IMR-90 (cell line): Measurements from ENCODE around the gene RNPC3. TPM values are rescaled to one million over a fixed set of nuclear protein-coding genes. Genes with fewer than 3 reads are reported as not detected.

Source experiments
- ATAC-seq: fragments of 200-7000 bp; cut with Tn5 transposase; 2 replicates; pipeline ENCODE4 v1.9.1; 2020; ENCODE audit warnings: low read depth, mild to moderate bottlenecking, moderate library complexity
- BruUV-seq: library from RNA; stranded (reverse); fragments of 400-500 nt; replicated peaks from 2 replicates; lab custom pipeline; 2021; lab: Mats Ljungman, UMichigan
- CTCF ChIA-PET: fragments of 300-600 bp; formaldehyde crosslinking; extraction: SDS; loops from one replicate; lab custom pipeline; 2021; ENCODE audit warnings: antibody characterized with exemption; lab: Yijun Ruan, JAX
- POLR2A ChIA-PET: fragments of 300-600 bp; sonication (Branson Sonifier 250); formaldehyde crosslinking; loops from one replicate; lab custom pipeline; 2022; ENCODE audit warnings: antibody characterized with exemption; ENCODE audit not compliant: unreplicated experiment; lab: Charles Lee
- DNase-seq: peaks from one replicate; pipeline ENCODE4 v3.0.0; 2013
- H2AFZ ChIP-seq: replicated peaks from 2 replicates; pipeline ENCODE3; 2013; ENCODE audit warnings: low read length, mild to moderate bottlenecking; ENCODE audit not compliant: poor library complexity
- H2AK5ac ChIP-seq: 2 replicates; pipeline ENCODE4 v1.6.1; 2013; ENCODE audit warnings: low read depth, low read length, inconsistent platforms
- H2AK9ac ChIP-seq: replicated peaks from 2 replicates; pipeline ENCODE3; 2013; ENCODE audit warnings: mild to moderate bottlenecking, low read depth, low read length, moderate library complexity; ENCODE audit not compliant: poor library complexity
- H2BK120ac ChIP-seq: 2 replicates; pipeline ENCODE4 v1.6.1; 2013; ENCODE audit warnings: low read depth, low read length, inconsistent platforms
- H2BK15ac ChIP-seq: 3 replicates; pipeline ENCODE4 v1.6.1; 2013; ENCODE audit warnings: low read depth, low read length, inconsistent platforms
- H2BK20ac ChIP-seq: 2 replicates; pipeline ENCODE4 v1.6.1; 2013; ENCODE audit warnings: low read depth, mild to moderate bottlenecking, inconsistent platforms, low read length, moderate library complexity
- H2BK5ac ChIP-seq: 2 replicates; pipeline ENCODE4 v1.6.1; 2013; ENCODE audit warnings: mild to moderate bottlenecking, low read depth, low read length, inconsistent platforms; ENCODE audit not compliant: poor library complexity, severe bottlenecking
- H3K14ac ChIP-seq: replicated peaks from 2 replicates; pipeline ENCODE4 v1.6.1; 2013; ENCODE audit warnings: low read depth, low read length, inconsistent platforms
- H3K18ac ChIP-seq: 2 replicates; pipeline ENCODE4 v1.6.1; 2013; ENCODE audit warnings: low read depth, low read length, control low read depth
- H3K23ac ChIP-seq: 2 replicates; pipeline ENCODE4 v1.6.1; 2013; ENCODE audit warnings: low read depth, low read length, inconsistent platforms
- H3K27ac ChIP-seq: 2 replicates; pipeline ENCODE4 v1.5.1; 2013; ENCODE audit warnings: mild to moderate bottlenecking, control low read depth, low read length; ENCODE audit not compliant: insufficient read depth
- H3K27me3 ChIP-seq: 2 replicates; pipeline ENCODE4 v1.6.1; 2013; ENCODE audit warnings: low read length; ENCODE audit not compliant: control insufficient read depth, insufficient read depth
- H3K36me3 ChIP-seq: 2 replicates; pipeline ENCODE4 v1.6.1; 2013; ENCODE audit warnings: low read length, mixed read lengths; ENCODE audit not compliant: control insufficient read depth, insufficient read depth
- H3K4ac ChIP-seq: 2 replicates; pipeline ENCODE4 v1.6.1; 2013; ENCODE audit warnings: low read depth, low read length, inconsistent platforms
- H3K4me1 ChIP-seq: 2 replicates; pipeline ENCODE4 v1.6.1; 2013; ENCODE audit warnings: low read length, mixed read lengths; ENCODE audit not compliant: control insufficient read depth, insufficient read depth
- H3K4me2 ChIP-seq: 2 replicates; pipeline ENCODE4 v1.6.1; 2013; ENCODE audit warnings: low read depth, mild to moderate bottlenecking, control low read depth, low read length, moderate library complexity
- H3K4me3 ChIP-seq: 2 replicates; pipeline ENCODE4 v1.5.1; 2013; ENCODE audit warnings: low read depth, mild to moderate bottlenecking, control low read depth, low read length, moderate library complexity; ENCODE audit not compliant: insufficient read depth
- H3K56ac ChIP-seq: 2 replicates; pipeline ENCODE4 v1.6.1; 2013; ENCODE audit warnings: low read length, inconsistent platforms; ENCODE audit not compliant: insufficient read depth; ENCODE audit errors: extremely low read depth
- H3K79me1 ChIP-seq, 2 experiments: 2 replicates each; pipeline ENCODE4 v1.6.1; 2013; ENCODE audit warnings: low read length in 2 of 2, inconsistent platforms in 1 of 2, low read depth in 1 of 2
- H3K9ac ChIP-seq: 2 replicates; pipeline ENCODE4 v1.6.1; 2013; ENCODE audit warnings: low read depth, low read length, control low read depth
- H3K9me1 ChIP-seq: 2 replicates; pipeline ENCODE4 v1.6.1; 2013; ENCODE audit warnings: low read length, inconsistent platforms; ENCODE audit not compliant: insufficient read depth
- H3K9me3 ChIP-seq: 2 replicates; pipeline ENCODE4 v1.6.1; 2013; ENCODE audit warnings: low read length; ENCODE audit not compliant: control insufficient read depth, insufficient read depth
- H4K20me1 ChIP-seq: 2 replicates; pipeline ENCODE4 v1.6.1; 2013; ENCODE audit warnings: low read length, inconsistent platforms; ENCODE audit not compliant: insufficient read depth
- H4K5ac ChIP-seq: 2 replicates; pipeline ENCODE4 v1.6.1; 2013; ENCODE audit warnings: mild to moderate bottlenecking, low read depth, low read length, control low read depth
- H4K8ac ChIP-seq, 2 experiments: 2 replicates each; pipeline ENCODE4 v1.6.1; 2013; ENCODE audit warnings: low read depth in 2 of 2, low read length in 2 of 2, control low read depth in 1 of 2, inconsistent platforms in 1 of 2
- H4K91ac ChIP-seq: 2 replicates; pipeline ENCODE4 v1.6.1; 2013; ENCODE audit warnings: low read depth, low read length, inconsistent platforms; ENCODE audit not compliant: insufficient read depth
- BHLHE40 ChIP-seq: fragments of 150-350 bp; IDR thresholded peaks from 2 replicates; pipeline ENCODE4 v1.6.1; 2016; ENCODE audit warnings: mild to moderate bottlenecking, low read depth, low read length
- CTCF ChIP-seq: conservative IDR thresholded peaks from 2 replicates; pipeline ENCODE4 v1.5.1; 2012; ENCODE audit warnings: mild to moderate bottlenecking, low read depth, low read length, improper control_type of control experiment
- ELK1 ChIP-seq: fragments of 150-350 bp; IDR thresholded peaks from 2 replicates; pipeline ENCODE4 v1.6.1; 2016; ENCODE audit warnings: low read depth, mild to moderate bottlenecking, low read length, moderate library complexity, borderline replicate concordance
- FOS ChIP-seq: fragments of 150-350 bp; IDR thresholded peaks from 2 replicates; pipeline ENCODE4 v1.6.1; 2016; ENCODE audit warnings: low read depth, low read length
- MAZ ChIP-seq: IDR thresholded peaks from 2 replicates; pipeline ENCODE4 v1.6.1; 2012; ENCODE audit warnings: low read depth, mild to moderate bottlenecking, low read length, improper control_type of control experiment, moderate library complexity, borderline replicate concordance
- POLR2A ChIP-seq: IDR thresholded peaks from 2 replicates; pipeline ENCODE4 v1.6.1; 2012; ENCODE audit warnings: mild to moderate bottlenecking, low read depth, low read length
- RAD21 ChIP-seq: IDR thresholded peaks from 2 replicates; pipeline ENCODE4 v1.6.1; 2012; ENCODE audit warnings: low read length, improper control_type of control experiment
- RCOR1 ChIP-seq: IDR thresholded peaks from 2 replicates; pipeline ENCODE4 v1.6.1; 2012; ENCODE audit warnings: mild to moderate bottlenecking, low read length, improper control_type of control experiment; ENCODE audit not compliant: insufficient replicate concordance
- RFX5 ChIP-seq: IDR thresholded peaks from 2 replicates; pipeline ENCODE4 v1.8.0; 2012; ENCODE audit warnings: low read depth, mild to moderate bottlenecking, low read length, moderate library complexity
- SMC3 ChIP-seq: fragments of 150-350 bp; IDR thresholded peaks from 2 replicates; pipeline ENCODE4 v1.6.1; 2016; ENCODE audit warnings: low read depth, mild to moderate bottlenecking, antibody characterized with exemption, low read length, moderate library complexity
- USF2 ChIP-seq: fragments of 150-350 bp; IDR thresholded peaks from 2 replicates; pipeline ENCODE4 v1.6.1; 2017; ENCODE audit warnings: mild to moderate bottlenecking, antibody characterized with exemption, low read length, low read depth
- WGBS, 2 experiments: methylation state at CpG; one replicate each; pipeline versions ENCODE4 v1.1.5 to v1.1.7; 2013; ENCODE audit warnings: missing lambda C conversion rate in 2 of 2; ENCODE audit not compliant: insufficient read length in 1 of 2; ENCODE audit errors: extremely low coverage in 2 of 2; 5-methylcytosine and 5-hydroxymethylcytosine counted together
- dilution Hi-C: fragments of 300-500 bp; cut with HindIII; formaldehyde crosslinking; loops from one replicate; pipeline ENCODE4 v1.14.3; 2018; ENCODE audit warnings: low sequenced_read_pairs; ENCODE audit not compliant: unreplicated experiment
- in situ Hi-C: fragments of 300-500 bp; cut with MboI; formaldehyde crosslinking; loops from 3 replicates; pipeline ENCODE4 v1.14.3; 2019; ENCODE audit warnings: low sequenced_read_pairs, inconsistent platforms, mixed read lengths
- intact Hi-C: fragments of 100-400 bp; cut with micrococcal nuclease; formaldehyde crosslinking; loops from 2 replicates; pipeline ENCODE4 v1.10.0; 2022
- polyA plus RNA-seq, 3 experiments: library from polyadenylated mRNA; depleted of rRNA; stranded (reverse); fragments of >200 nt; gene quantifications; 2 replicates each; pipeline ENCODE4 v1.2.3, GENCODE V29; 2012; ENCODE audit warnings: low replicate concordance in 1 of 3
- total RNA-seq: library from RNA; depleted of rRNA; stranded (reverse); fragments of >200 nt; gene quantifications from 2 replicates; pipeline ENCODE4 v1.2.3, GENCODE V29; 2012

Gene RNPC3
- total and polyA plus RNA-seq, 2 of the 4 experiments (the other 2 are of a cell fraction): 3.8 to 9.9 TPM

GRCh38 chr1:103514920-103515503 lies 10.5 kb upstream of the RNPC3 start:
- no peaks in the 10 kb centered on the region for H3K9me1 ChIP-seq
- no peak overlapping the region for H2BK20ac ChIP-seq
- no peaks in the 10 kb centered on the region for H3K27me3 ChIP-seq
- ATAC-seq: peak; percentile 83
- no peak overlapping the region for H2AK9ac ChIP-seq
- no peak overlapping the region for H2AK5ac ChIP-seq
- no peaks in the 10 kb centered on the region for H4K20me1 ChIP-seq
- ChIA-PET POLR2A (no interaction called here), CTCF (interaction anchor here (1.2 to 1.5 kb wide), 3 partner anchors 12 to 931 kb away, joined by 3 to 6 read pairs (median 3); no protein-coding TSS in a partner anchor)
- no peak overlapping the region for H3K14ac ChIP-seq
- no peak overlapping the region for H3K56ac ChIP-seq
- no peaks in the 10 kb centered on the region for H3K4me1 ChIP-seq
- no peak overlapping the region for H4K91ac ChIP-seq
- in situ Hi-C loops: no loop called here
- no TSS peak for BruUV-seq
- intact Hi-C loops: loop anchor here (1.0 to 5.0 kb wide), 4 partner anchors 409 to 1993 kb away; no protein-coding TSS in a partner anchor
- no peak overlapping the region for H2BK120ac ChIP-seq
- H4K8ac ChIP-seq: no peak overlapping the region
- no peak overlapping the region for H2BK15ac ChIP-seq
- no peak overlapping the region for H4K5ac ChIP-seq
- H2BK5ac ChIP-seq: no peak overlapping the region
- H3K18ac ChIP-seq: no peak overlapping the region
- H2AFZ ChIP-seq: no peak overlapping the region
- no peak overlapping the region for H3K4me3 ChIP-seq
- no peak overlapping the region for H3K27ac ChIP-seq
- TF ChIP-seq CTCF (peak; percentile 83), RFX5 (no peak), MAZ (no peak), POLR2A (no peak), RAD21 (peak; percentile 87), USF2 (no peak), ELK1 (no peak), BHLHE40 (no peak), RCOR1 (no peak), SMC3 (peak; percentile 70), FOS (no peak)
- no peaks in the 10 kb centered on the region for H3K9me3 ChIP-seq
- H3K36me3 ChIP-seq: no peaks in the 10 kb centered on the region
- no peak overlapping the region for H3K4me2 ChIP-seq
- no peaks in the 10 kb centered on the region for H3K79me1 ChIP-seq
- no peak overlapping the region for H3K9ac ChIP-seq
- no peak overlapping the region for H3K23ac ChIP-seq
- DNase-seq: peak; percentile 63
- H3K4ac ChIP-seq: no peak overlapping the region
- no CpG with 5 or more reads among the region's 1 CpG for WGBS, 2 experiments
- dilution Hi-C loops: no loop called here
